Measurements from ENCODE around the gene PHF2.

DNA sequence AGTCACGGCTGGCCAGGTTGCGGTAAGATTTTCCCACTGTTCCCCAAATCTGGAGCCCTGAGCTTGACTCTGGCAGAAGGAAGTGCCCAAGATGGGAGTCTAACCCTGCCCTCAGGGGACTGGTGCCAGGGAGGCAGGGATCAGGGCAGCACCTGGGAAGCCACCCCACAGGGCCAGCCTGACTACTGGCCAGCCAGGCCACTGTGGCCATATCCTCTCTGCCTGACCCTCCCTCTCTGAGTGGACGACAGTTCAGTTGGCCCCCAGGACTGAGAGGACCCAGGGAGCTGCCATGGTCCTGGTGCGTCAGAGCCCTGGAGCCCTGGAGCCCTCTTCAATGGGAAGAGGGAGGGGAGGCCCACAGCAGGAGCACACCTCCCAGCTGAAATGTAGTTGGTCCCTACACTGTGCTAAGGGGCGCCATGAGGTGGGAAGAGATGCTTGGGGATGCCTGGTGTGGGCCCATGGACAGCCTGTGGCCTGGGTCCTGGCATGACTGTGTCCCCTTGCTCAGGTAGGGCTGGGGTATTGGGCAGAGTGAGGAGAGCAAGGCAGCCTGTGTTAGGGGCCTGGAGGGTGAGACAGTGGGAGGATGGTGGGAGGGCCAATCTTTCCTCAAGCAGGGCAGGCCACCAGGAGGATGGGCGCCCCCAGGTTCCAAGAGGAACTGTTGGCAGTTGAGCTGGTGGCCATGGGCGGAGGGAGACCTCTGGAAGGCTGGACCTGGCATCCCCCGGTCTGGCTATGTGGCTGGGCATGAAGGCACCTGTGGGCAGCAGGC lies 81.1 kb downstream of the PHF2 start:
- TF ChIP-seq EZH2 (IDR thresholded peaks at IDR 0.05; ENCODE audit: low read depth): no peak
- TF ChIP-seq, protein P1, sequence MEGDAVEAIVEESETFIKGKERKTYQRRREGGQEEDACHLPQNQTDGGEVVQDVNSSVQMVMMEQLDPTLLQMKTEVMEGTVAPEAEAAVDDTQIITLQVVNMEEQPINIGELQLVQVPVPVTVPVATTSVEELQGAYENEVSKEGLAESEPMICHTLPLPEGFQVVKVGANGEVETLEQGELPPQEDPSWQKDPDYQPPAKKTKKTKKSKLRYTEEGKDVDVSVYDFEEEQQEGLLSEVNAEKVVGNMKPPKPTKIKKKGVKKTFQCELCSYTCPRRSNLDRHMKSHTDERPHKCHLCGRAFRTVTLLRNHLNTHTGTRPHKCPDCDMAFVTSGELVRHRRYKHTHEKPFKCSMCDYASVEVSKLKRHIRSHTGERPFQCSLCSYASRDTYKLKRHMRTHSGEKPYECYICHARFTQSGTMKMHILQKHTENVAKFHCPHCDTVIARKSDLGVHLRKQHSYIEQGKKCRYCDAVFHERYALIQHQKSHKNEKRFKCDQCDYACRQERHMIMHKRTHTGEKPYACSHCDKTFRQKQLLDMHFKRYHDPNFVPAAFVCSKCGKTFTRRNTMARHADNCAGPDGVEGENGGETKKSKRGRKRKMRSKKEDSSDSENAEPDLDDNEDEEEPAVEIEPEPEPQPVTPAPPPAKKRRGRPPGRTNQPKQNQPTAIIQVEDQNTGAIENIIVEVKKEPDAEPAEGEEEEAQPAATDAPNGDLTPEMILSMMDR (conservative IDR thresholded peaks at IDR 0.05): no peak
